ENCODE data around the gene CHMP1B. TPM values are rescaled to one million over a fixed set of nuclear protein-coding genes. Genes with fewer than 3 reads are reported as not detected.

The CHMP1B gene
- total RNA-seq, 1 experiment from 2014 or later: 38.7 TPM

GRCh38 chr18:11902522-11903292, 51.5 kb downstream of the CHMP1B start:
- WGBS (ENCODE audit: extremely low coverage, insufficient read length, low lambda C conversion rate): no CpG with 5 or more reads among the region's 7 CpGs
- Histone ChIP-seq H2BK20ac (ENCODE audit: low read depth, low read length, poor library complexity, severe bottlenecking) (no peak overlapping the region), H3K9ac (ENCODE audit: extremely low read depth, insufficient read length, low read length) (no peak overlapping the region), H3K4me2 (ENCODE audit: insufficient read depth, insufficient read length, low read length) (no peak overlapping the region), H3K4me1 (ENCODE audit: insufficient read depth, low read length) (peaks cover 7% of the 10 kb centered on the region), H3K18ac (ENCODE audit: insufficient read length, low read depth, low read length) (no peak overlapping the region), H4K8ac (replicated peaks; ENCODE audit: insufficient read length, low read depth, low read length) (no peak overlapping the region), H4K5ac (ENCODE audit: insufficient read length, low read depth, low read length) (no peak overlapping the region), H3K9me3 (ENCODE audit: control insufficient read depth, low read depth, low read length) (no peaks in the 10 kb centered on the region), H3K56ac (ENCODE audit: insufficient read length, low read depth, low read length) (no peak overlapping the region), H2AK5ac (ENCODE audit: insufficient read length, low read length) (no peak overlapping the region), H3K23ac (ENCODE audit: insufficient read length, low read depth, low read length) (no peak overlapping the region), H2BK5ac (ENCODE audit: insufficient read length, low read length) (no peak overlapping the region), H2BK120ac (ENCODE audit: low read depth, low read length, poor library complexity, severe bottlenecking) (no peak overlapping the region), H2AFZ (ENCODE audit: low read length) (no peak overlapping the region), H3K4ac (ENCODE audit: low read depth, low read length) (no peak overlapping the region), H2BK15ac (ENCODE audit: low read depth, low read length) (no peak overlapping the region), H3K23me2 (ENCODE audit: insufficient read length, low read depth, low read length, poor library complexity, severe bottlenecking) (peaks cover 4% of the 10 kb centered on the region), H3K27me3 (ENCODE audit: insufficient read depth, low read length) (no peaks in the 10 kb centered on the region), H4K91ac (ENCODE audit: insufficient read length, low read depth, low read length) (no peak overlapping the region), H3K14ac (ENCODE audit: insufficient read depth, low read length) (peak overlapping the region; percentile 4; the same call in 1 of the 2 replicates), H3T11ph (ENCODE audit: low read length) (no peak overlapping the region), H4K20me1 (ENCODE audit: control insufficient read depth, insufficient read depth, insufficient read length) (no peaks in the 10 kb centered on the region), H3K79me1 (ENCODE audit: insufficient read depth, low read depth, low read length, poor library complexity, severe bottlenecking) (no peaks in the 10 kb centered on the region), H3K79me2 (ENCODE audit: insufficient read depth, low read length) (no peaks in the 10 kb centered on the region), H2BK12ac (ENCODE audit: insufficient read length, low read depth, low read length) (no peak overlapping the region), H3K27ac (ENCODE audit: insufficient read length, low read depth, low read length) (no peak overlapping the region)
- Mint-ChIP-seq H3K27ac (peak overlapping the region in 1 of 3 experiments; percentile 11; a peak in 1 of 7 replicates), H3K9me3 (no peaks in the 10 kb centered on the region), H3K36me3 (ENCODE audit: insufficient read depth in 1 of 3, low read depth in 3 of 3) (peaks cover 0 to 8% (median 4%) of the 10 kb centered on the region in 3 experiments; a peak in 3 of 7 replicates), H3K4me3 (no peak overlapping the region; a peak in 1 of 5 replicates), H3K4me1 (peaks cover 39 to 41% of the 10 kb centered on the region in 2 experiments), H3K27me3 (ENCODE audit: low read depth) (no peaks in the 10 kb centered on the region)
- no peak for DNase-seq
- TF ChIP-seq CTCF (conservative IDR thresholded peaks at IDR 0.05): no peak

Other genes with a start within 250 kb of the CHMP1B start
- gene SLC35G4, start 241.8 kb upstream of the CHMP1B start, total RNA-seq (2021): not detected in 2 replicates
- gene GNAL, start 162.1 kb upstream of the CHMP1B start, total RNA-seq (2021): 23.8 and 24.0 TPM in 2 replicates
- gene MPPE1, start 56.9 kb downstream of the CHMP1B start, total RNA-seq (2021): 12.7 and 13.2 TPM in 2 replicates
- gene IMPA2, start 130.1 kb downstream of the CHMP1B start, total RNA-seq (2021): 69.1 and 73.8 TPM in 2 replicates
- not detected in 2 replicates for gene ANKRD62, start 242.4 kb downstream of the CHMP1B start, total RNA-seq (2021)